Stimulated activated CD8-positive, alpha-beta memory T cell treated with anti-CD3 and anti-CD28 coated beads, Interleukin-7, amount 100 ng/mL, for 48 hours (primary cell): ENCODE data around the gene ZFPL1.

ENCODE experiments used
- DNase-seq, 2 donors: peaks; one replicate each; pipeline ENCODE4 v3.0.0-alpha.2; 2020; ENCODE audit warnings: low read depth in 1 of 2; ENCODE audit errors: extremely low read depth in 1 of 2

The ZFPL1 gene

GRCh38 chr11:65089621-65090020, 5.6 kb downstream of the ZFPL1 start:
- DNase-seq = no peak

GRCh38 chr11:65090628-65091027, 6.6 kb downstream of the ZFPL1 start:
- no peak for DNase-seq

- no peak for DNase-seq
Measured at GRCh38 chr11:65095427-65095826, 11.4 kb downstream of the ZFPL1 start.

- peak; percentile 61 to 80 for DNase-seq
Measured at GRCh38 chr11:65095974-65096806, 12.2 kb downstream of the ZFPL1 start, which contains the start of gene VPS51. Gene VPS51, plus strand, starts transcription at chr11:65096214. Its CDS starts 37 bp downstream, at chr11:65096251.

GRCh38 chr11:65096926-65097325, 12.9 kb downstream of the ZFPL1 start:
- DNase-seq = no peak

- DNase-seq = no peak
Measured at GRCh38 chr11:65100674-65101350, 16.8 kb downstream of the ZFPL1 start.

- DNase-seq = no peak
Measured at GRCh38 chr11:65102142-65103095, 18.4 kb downstream of the ZFPL1 start.

GRCh38 chr11:65103476-65103875, 19.5 kb downstream of the ZFPL1 start:
- no peak for DNase-seq

- no peak for DNase-seq
Measured at GRCh38 chr11:65104628-65105027, 20.6 kb downstream of the ZFPL1 start.

- DNase-seq = no peak
Measured at GRCh38 chr11:65107078-65107477, 23.1 kb downstream of the ZFPL1 start.

- no peak for DNase-seq
Measured at GRCh38 chr11:65107751-65108468, 23.9 kb downstream of the ZFPL1 start.

GRCh38 chr11:65108469-65109123, 24.6 kb downstream of the ZFPL1 start:
- DNase-seq = no peak

GRCh38 chr11:65109231-65110198, 25.5 kb downstream of the ZFPL1 start:
- DNase-seq = no peak

- peak; percentile 78 to 85 for DNase-seq
Measured at GRCh38 chr11:65110354-65110861, 26.4 kb downstream of the ZFPL1 start.

- DNase-seq = no peak
Measured at GRCh38 chr11:65111159-65111743, 27.2 kb downstream of the ZFPL1 start.

- peak; percentile 87 to 95 for DNase-seq
Measured at GRCh38 chr11:65111744-65112545, 27.9 kb downstream of the ZFPL1 start, which contains the start of gene TM7SF2. Gene TM7SF2, plus strand, starts transcription at chr11:65111872. Its CDS starts 144 bp downstream, at chr11:65112016.
